K562 (cell line): ENCODE measurements around the gene ZNF814. TPM values are rescaled to one million over a fixed set of nuclear protein-coding genes. Genes with fewer than 3 reads are reported as not detected.

Experiments used
- BRCA1 ChIP-seq, 2 experiments: fragments of 450-650 bp in 1 of 2; sonication (generic) in 1 of 2; formaldehyde crosslinking in 1 of 2; IDR thresholded peaks; 2 replicates each; pipeline versions ENCODE4 v1.5.0 to v1.6.1; 2017 to 2020; ENCODE audit warnings: mild to moderate bottlenecking in 1 of 2, missing genetic modification reagents in 1 of 2
- CBFB ChIP-seq: sonication (generic); formaldehyde crosslinking; IDR thresholded peaks from 2 replicates; pipeline ENCODE4 v1.4.0; 2020; ENCODE audit warnings: mild to moderate bottlenecking, missing genetic modification reagents
- CBX2 ChIP-seq: fragments of 200-600 bp; sonication (generic); IDR thresholded peaks from one replicate; pipeline ENCODE4 v1.6.1; 2012; ENCODE audit warnings: mild to moderate bottlenecking, low read length, inconsistent platforms; ENCODE audit not compliant: insufficient read depth, poor library complexity, severe bottlenecking
- CC2D1A ChIP-seq: fragments of 450-650 bp; IDR thresholded peaks from 2 replicates; pipeline ENCODE4 v1.6.1; 2017; ENCODE audit warnings: mild to moderate bottlenecking
- CTBP1 ChIP-seq: fragments of 450-650 bp; IDR thresholded peaks from 2 replicates; pipeline ENCODE4 v1.6.1; 2016; ENCODE audit warnings: borderline replicate concordance
- CXXC5 ChIP-seq: fragments of 250-450 bp; sonication (Bioruptor Pico); IDR thresholded peaks from 2 replicates; pipeline ENCODE4 v1.8.0; 2022; ENCODE audit warnings: inconsistent platforms, mild to moderate bottlenecking, moderate library complexity
- DIDO1 ChIP-seq: fragments of 450-650 bp; IDR thresholded peaks from 2 replicates; pipeline ENCODE4 v1.6.1; 2016; ENCODE audit warnings: low read depth, missing biosample characterization, missing genetic modification characterization
- EGR1 ChIP-seq: fragments of 450-650 bp; conservative IDR thresholded peaks from 2 replicates; pipeline ENCODE4 v1.6.1; 2017; ENCODE audit warnings: mild to moderate bottlenecking
- ELF1 ChIP-seq: fragments of 200-800 bp; sonication (Bioruptor generic); IDR thresholded peaks from 2 replicates; pipeline ENCODE4 v1.6.1; 2016; ENCODE audit warnings: missing genetic modification characterization, missing compliant biosample characterization
- EP400 ChIP-seq: fragments of 450-650 bp; IDR thresholded peaks from 2 replicates; pipeline ENCODE4 v1.6.1; 2017; ENCODE audit warnings: antibody characterized with exemption, mild to moderate bottlenecking, moderate library complexity
- EZH2 ChIP-seq: IDR thresholded peaks from 2 replicates; pipeline ENCODE4 v1.6.1; 2012; ENCODE audit warnings: low read depth, mild to moderate bottlenecking, inconsistent platforms, low read length, borderline replicate concordance
- L3MBTL2 ChIP-seq: fragments of 450-650 bp; IDR thresholded peaks from 2 replicates; pipeline ENCODE4 v1.6.1; 2016; ENCODE audit warnings: mild to moderate bottlenecking, moderate library complexity
- NCOA2 ChIP-seq, 2 experiments: fragments of 450-650 bp; IDR thresholded peaks; 2 replicates each; pipeline ENCODE4 v1.6.1; 2018; ENCODE audit warnings: mild to moderate bottlenecking in 2 of 2, moderate library complexity in 1 of 2; ENCODE audit not compliant: partially characterized antibody in 2 of 2
- NONO ChIP-seq, 2 experiments: fragments of 200-400 bp in 1 of 2; fragments of 450-650 bp in 1 of 2; formaldehyde crosslinking in 1 of 2; IDR thresholded peaks; 2 replicates each; pipeline ENCODE4 v1.6.1; 2017; ENCODE audit warnings: low read depth in 2 of 2, mild to moderate bottlenecking in 2 of 2, moderate library complexity in 2 of 2, low read length in 1 of 2
- NR2C1 ChIP-seq, 2 experiments: fragments of 450-650 bp; IDR thresholded peaks; 2 replicates each; pipeline ENCODE4 v1.6.1; 2017; ENCODE audit warnings: mild to moderate bottlenecking in 2 of 2, antibody characterized with exemption in 1 of 2, inconsistent platforms in 1 of 2, missing compliant biosample characterization in 1 of 2, missing genetic modification characterization in 1 of 2
- PHF20 ChIP-seq: fragments of 450-650 bp; IDR thresholded peaks from 2 replicates; pipeline ENCODE4 v1.6.1; 2018; ENCODE audit not compliant: partially characterized antibody
- RBBP5 ChIP-seq: fragments of 200-600 bp; sonication (generic); IDR thresholded peaks from 2 replicates; pipeline ENCODE4 v1.6.1; 2012; ENCODE audit warnings: borderline replicate concordance, mild to moderate bottlenecking, low read length, control low read depth, inconsistent platforms; ENCODE audit not compliant: insufficient read depth, poor library complexity, severe bottlenecking
- RUNX1 ChIP-seq: sonication (generic); IDR thresholded peaks from 2 replicates; pipeline ENCODE4 v1.6.1; 2016; ENCODE audit warnings: antibody characterized with exemption, low read depth
- SOX6 ChIP-seq: fragments of 450-650 bp; IDR thresholded peaks from 2 replicates; pipeline ENCODE4 v1.6.1; 2014; ENCODE audit warnings: mild to moderate bottlenecking
- SP1 ChIP-seq: sonication (generic); formaldehyde crosslinking; IDR thresholded peaks from 2 replicates; pipeline ENCODE4 v1.8.1; 2022; ENCODE audit warnings: mild to moderate bottlenecking, missing genetic modification reagents
- TBP ChIP-seq: optimal IDR thresholded peaks from 2 replicates; pipeline ENCODE3; 2011; ENCODE audit warnings: low read depth, low read length, improper control_type of control experiment
- ZFX ChIP-seq: sonication (generic); formaldehyde crosslinking; IDR thresholded peaks from 2 replicates; pipeline ENCODE4 v1.8.0; 2022; ENCODE audit warnings: mild to moderate bottlenecking, missing genetic modification reagents, moderate library complexity
- ZNF445 ChIP-seq: fragments of 250-450 bp; sonication (Bioruptor Pico); IDR thresholded peaks from 2 replicates; pipeline ENCODE4 v1.4.0; 2020; ENCODE audit warnings: low read depth, mild to moderate bottlenecking, moderate library complexity
- ZNF695 ChIP-seq: fragments of 450-650 bp; formaldehyde crosslinking; IDR thresholded peaks from 2 replicates; pipeline ENCODE4 v1.4.0; 2020; ENCODE audit warnings: mild to moderate bottlenecking, moderate library complexity
- polyA plus RNA-seq, 8 experiments: library from polyadenylated mRNA; depleted of rRNA in 4 of 8; stranded (reverse) in 5 of 8; unstranded in 3 of 8; fragments of >200 nt; fragmentation: Nextera tagmentation in 2 of 8; fragmentation: Illumina TruSeq in 1 of 8; extraction: Ambion mirVana in 2 of 8; extraction: Trizol in 1 of 8; gene quantifications; 2 replicates each; pipeline versions ENCODE4 v1.2.1 to v1.2.3, GENCODE V29; 2011 to 2014; ENCODE audit warnings: inconsistent platforms in 1 of 8, missing spikeins in 1 of 8
- total RNA-seq, 7 experiments: library from RNA; depleted of rRNA in 6 of 7; stranded (reverse); fragments of >200 nt in 6 of 7; fragmentation: Illumina TruSeq in 2 of 7; extraction: Trizol in 2 of 7; gene quantifications; 2 replicates each; pipeline versions ENCODE4 v1.2.1 to v1.2.3, GENCODE V29; 2011 to 2021; ENCODE audit warnings: low replicate concordance in 1 of 7
- TF ChIP-seq, protein P1 (sequence below): fragments of 450-650 bp; conservative IDR thresholded peaks from 2 replicates; pipeline ENCODE4 v1.6.1; 2016; ENCODE audit warnings: missing genetic modification characterization, low read depth, mild to moderate bottlenecking, control low read depth, missing compliant biosample characterization
- TF ChIP-seq, protein P2 (sequence below): fragments of 250-450 bp; sonication (Bioruptor Pico); IDR thresholded peaks from 2 replicates; pipeline ENCODE4 v1.4.0; 2020

Gene ZNF814
- total and polyA plus RNA-seq, 9 of the 15 experiments (the other 6 are each of a cell fraction or from before 2014, with no cell fraction given) = 0.42 to 3.5 (median 1.9) TPM

DNA sequence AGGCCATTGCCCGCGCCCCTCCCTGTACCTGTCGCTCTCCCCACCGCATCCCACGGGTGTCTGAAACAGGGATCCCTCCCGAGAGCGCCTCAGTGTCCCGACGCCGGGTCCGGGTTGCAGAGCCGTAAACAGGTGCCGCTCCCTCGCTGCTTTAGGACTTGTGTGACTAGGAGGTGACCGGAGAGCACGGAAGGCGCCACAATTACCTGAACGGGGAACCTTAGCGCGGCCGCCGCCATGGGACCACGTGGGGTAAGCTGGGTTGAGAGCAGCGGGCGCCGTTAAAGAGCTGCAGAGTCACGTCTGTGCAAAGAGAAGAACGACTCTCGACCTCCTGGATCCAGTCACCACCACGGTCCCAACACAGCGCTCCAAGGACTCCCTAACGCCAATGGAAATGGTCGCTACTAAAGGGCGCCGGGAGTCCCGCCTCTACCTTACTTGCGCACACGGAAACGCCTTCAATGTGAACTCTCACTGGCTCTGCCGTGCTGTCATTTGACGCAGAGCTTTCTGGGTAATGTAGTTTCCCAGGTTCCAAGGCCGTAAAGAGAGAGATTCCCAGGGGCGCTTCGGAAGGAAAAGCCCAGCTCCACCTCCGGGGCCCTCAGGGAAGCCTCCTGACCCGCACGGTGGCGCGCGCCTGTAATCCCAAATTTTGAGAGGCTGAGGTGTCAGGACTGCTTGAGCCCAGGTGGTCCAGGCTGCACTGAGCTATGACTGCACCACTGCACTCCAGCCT, 74.2 kb downstream of the ZNF814 start, which contains the start of gene ZNF552 (continued):
- peak in 1 of 2 experiments; percentile 97; a peak in 2 of 4 replicates for TF ChIP-seq NONO (IDR thresholded peaks at IDR 0.05; ENCODE audit: low read depth in 2 of 2, low read length in 1 of 2)
- peak; percentile 60; the same call in 1 of the 2 replicates for TF ChIP-seq DIDO1 (tag)
- no peak for TF ChIP-seq EZH2
- no peak for TF ChIP-seq CBFB
- peak; percentile 99 for TF ChIP-seq CXXC5 (CRISPR knock-in tag)
- no peak for TF ChIP-seq ZNF695 (CRISPR knock-in tag)
- no peak for TF ChIP-seq ZNF445
- TF ChIP-seq, protein P1, sequence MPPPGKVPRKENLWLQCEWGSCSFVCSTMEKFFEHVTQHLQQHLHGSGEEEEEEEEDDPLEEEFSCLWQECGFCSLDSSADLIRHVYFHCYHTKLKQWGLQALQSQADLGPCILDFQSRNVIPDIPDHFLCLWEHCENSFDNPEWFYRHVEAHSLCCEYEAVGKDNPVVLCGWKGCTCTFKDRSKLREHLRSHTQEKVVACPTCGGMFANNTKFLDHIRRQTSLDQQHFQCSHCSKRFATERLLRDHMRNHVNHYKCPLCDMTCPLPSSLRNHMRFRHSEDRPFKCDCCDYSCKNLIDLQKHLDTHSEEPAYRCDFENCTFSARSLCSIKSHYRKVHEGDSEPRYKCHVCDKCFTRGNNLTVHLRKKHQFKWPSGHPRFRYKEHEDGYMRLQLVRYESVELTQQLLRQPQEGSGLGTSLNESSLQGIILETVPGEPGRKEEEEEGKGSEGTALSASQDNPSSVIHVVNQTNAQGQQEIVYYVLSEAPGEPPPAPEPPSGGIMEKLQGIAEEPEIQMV (tag) = 0 out of 2 replicates have a peak, but pooled peaks have one; percentile 18
- no peak for TF ChIP-seq EGR1
- TF ChIP-seq NCOA2 (IDR thresholded peaks at IDR 0.05; ENCODE audit: partially characterized antibody in 2 of 2) = no peak
- TF ChIP-seq, protein P2, sequence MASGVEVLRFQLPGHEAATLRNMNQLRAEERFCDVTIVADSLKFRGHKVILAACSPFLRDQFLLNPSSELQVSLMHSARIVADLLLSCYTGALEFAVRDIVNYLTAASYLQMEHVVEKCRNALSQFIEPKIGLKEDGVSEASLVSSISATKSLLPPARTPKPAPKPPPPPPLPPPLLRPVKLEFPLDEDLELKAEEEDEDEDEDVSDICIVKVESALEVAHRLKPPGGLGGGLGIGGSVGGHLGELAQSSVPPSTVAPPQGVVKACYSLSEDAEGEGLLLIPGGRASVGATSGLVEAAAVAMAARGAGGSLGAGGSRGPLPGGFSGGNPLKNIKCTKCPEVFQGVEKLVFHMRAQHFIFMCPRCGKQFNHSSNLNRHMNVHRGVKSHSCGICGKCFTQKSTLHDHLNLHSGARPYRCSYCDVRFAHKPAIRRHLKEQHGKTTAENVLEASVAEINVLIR (CRISPR knock-in tag) = peak; percentile 80
- no peak for TF ChIP-seq ZFX (CRISPR knock-in tag)
- no peak for TF ChIP-seq BRCA1 (IDR thresholded peaks at IDR 0.05)
- TF ChIP-seq BRCA1 (CRISPR knock-in tag; IDR thresholded peaks at IDR 0.05) = no peak
- peak; percentile 57 for TF ChIP-seq PHF20
- TF ChIP-seq RUNX1 = no peak
- peak; percentile 66; the same call in 1 of the 2 replicates for TF ChIP-seq NR2C1 (IDR thresholded peaks at IDR 0.05)
- TF ChIP-seq NR2C1 (tag; IDR thresholded peaks at IDR 0.05) = peak; percentile 78
- TF ChIP-seq SOX6 = no peak
- peak; percentile 22; the same call in 1 of the 2 replicates for TF ChIP-seq CTBP1
- TF ChIP-seq SP1 (CRISPR knock-in tag) = peak; percentile 48; the same call in 1 of the 2 replicates
- TF ChIP-seq L3MBTL2 = peak; percentile 41
- TF ChIP-seq EP400 = peak; percentile 79
- no peak for TF ChIP-seq RBBP5
- peak; percentile 85 for TF ChIP-seq TBP
- TF ChIP-seq ELF1 (tag) = peak; percentile 89
- peak; percentile 50; the same call in 1 of the 2 replicates for TF ChIP-seq CC2D1A
- no peak for TF ChIP-seq CBX2
